SK-N-SH treated with all-trans-retinoic acid at 6 μM for 48 hours (cell line): ENCODE results near the gene POLR1D.
A peak's percentile ranks its signal among the peaks of the same experiment; 100 is the strongest.

Experiments
- ATAC-seq: fragments of 200-7000 bp; cut with Tn5 transposase; 3 replicates; pipeline ENCODE4 v1.9.1; 2020; ENCODE audit warnings: mild to moderate bottlenecking, moderate library complexity
- ARNTL ChIP-seq: fragments of 450-650 bp; formaldehyde crosslinking; IDR thresholded peaks from 2 replicates; pipeline ENCODE4 v1.5.0; 2020; ENCODE audit warnings: low read depth, mild to moderate bottlenecking, moderate library complexity, borderline replicate concordance
- BACH2 ChIP-seq: fragments of 250-450 bp; sonication (Bioruptor Pico); IDR thresholded peaks from 2 replicates; pipeline ENCODE4 v1.9.0; 2021; ENCODE audit warnings: mild to moderate bottlenecking, borderline replicate concordance
- ESRRG ChIP-seq: fragments of 250-450 bp; sonication (Bioruptor Pico); IDR thresholded peaks from 2 replicates; pipeline ENCODE4 v1.6.1; 2021; ENCODE audit warnings: mild to moderate bottlenecking
- GLIS3 ChIP-seq: fragments of 250-450 bp; sonication (Bioruptor Pico); IDR thresholded peaks from 2 replicates; pipeline ENCODE4 v1.5.0; 2020; ENCODE audit warnings: mild to moderate bottlenecking, moderate library complexity
- ISL1 ChIP-seq: fragments of 250-450 bp; sonication (Bioruptor Pico); IDR thresholded peaks from 2 replicates; pipeline ENCODE4 v2.1.2; 2022; ENCODE audit warnings: mild to moderate bottlenecking, moderate library complexity
- PPARA ChIP-seq: fragments of 250-450 bp; sonication (Bioruptor Pico); IDR thresholded peaks from 2 replicates; pipeline ENCODE4 v1.5.0; 2020; ENCODE audit warnings: mild to moderate bottlenecking, borderline replicate concordance
- RARB ChIP-seq: fragments of 250-450 bp; sonication (Bioruptor Pico); IDR thresholded peaks from 2 replicates; pipeline ENCODE4 v1.8.0; 2021; ENCODE audit warnings: mild to moderate bottlenecking, moderate library complexity
- SNAI2 ChIP-seq: fragments of 250-450 bp; sonication (Bioruptor Pico); IDR thresholded peaks from 2 replicates; pipeline ENCODE4 v1.5.0; 2020; ENCODE audit warnings: mild to moderate bottlenecking, moderate library complexity
- TOX ChIP-seq: fragments of 250-450 bp; sonication (Bioruptor Pico); IDR thresholded peaks from 2 replicates; pipeline ENCODE4 v1.8.0; 2021; ENCODE audit warnings: mild to moderate bottlenecking, moderate library complexity, borderline replicate concordance
- ZC3H10 ChIP-seq: fragments of 250-450 bp; sonication (Bioruptor Pico); IDR thresholded peaks from 2 replicates; pipeline ENCODE4 v1.5.1; 2021; ENCODE audit warnings: mild to moderate bottlenecking, moderate library complexity
- ZFP3 ChIP-seq: fragments of 250-450 bp; sonication (Bioruptor Pico); IDR thresholded peaks from 2 replicates; pipeline ENCODE4 v1.5.0; 2020; ENCODE audit warnings: mild to moderate bottlenecking, moderate library complexity
- ZFP30 ChIP-seq: fragments of 450-650 bp; formaldehyde crosslinking; IDR thresholded peaks from 2 replicates; pipeline ENCODE4 v1.5.0; 2022; ENCODE audit warnings: mild to moderate bottlenecking, moderate library complexity
- ZNF565 ChIP-seq: fragments of 450-650 bp; formaldehyde crosslinking; conservative IDR thresholded peaks from 2 replicates; pipeline ENCODE4 v1.5.0; 2020; ENCODE audit warnings: low read depth, mild to moderate bottlenecking, moderate library complexity
- ZNF70 ChIP-seq: fragments of 450-650 bp; formaldehyde crosslinking; IDR thresholded peaks from 2 replicates; pipeline ENCODE4 v1.5.0; 2020; ENCODE audit warnings: mild to moderate bottlenecking, moderate library complexity
- ZNF8 ChIP-seq: fragments of 450-650 bp; formaldehyde crosslinking; IDR thresholded peaks from 2 replicates; pipeline ENCODE4 v1.5.0; 2020; ENCODE audit warnings: mild to moderate bottlenecking, moderate library complexity
- TF ChIP-seq, protein P1 (sequence below): fragments of 250-450 bp; sonication (Bioruptor Pico); IDR thresholded peaks from 2 replicates; pipeline ENCODE4 v1.5.0; 2020; ENCODE audit warnings: mild to moderate bottlenecking, moderate library complexity
- TF ChIP-seq, protein P2 (sequence below): fragments of 250-450 bp; sonication (Bioruptor Pico); IDR thresholded peaks from 2 replicates; pipeline ENCODE4 v1.8.0; 2020; ENCODE audit warnings: mild to moderate bottlenecking, moderate library complexity, borderline replicate concordance
- TF ChIP-seq, protein P3 (sequence below): fragments of 250-450 bp; sonication (Bioruptor Pico); IDR thresholded peaks from 2 replicates; pipeline ENCODE4 v1.8.0; 2021; ENCODE audit warnings: low read depth, mild to moderate bottlenecking, moderate library complexity, borderline replicate concordance
- TF ChIP-seq, protein P4 (sequence below): fragments of 250-450 bp; sonication (Bioruptor Pico); IDR thresholded peaks from 2 replicates; pipeline ENCODE4 v1.5.1; 2020; ENCODE audit warnings: low read depth, mild to moderate bottlenecking, moderate library complexity

Gene POLR1D

DNA sequence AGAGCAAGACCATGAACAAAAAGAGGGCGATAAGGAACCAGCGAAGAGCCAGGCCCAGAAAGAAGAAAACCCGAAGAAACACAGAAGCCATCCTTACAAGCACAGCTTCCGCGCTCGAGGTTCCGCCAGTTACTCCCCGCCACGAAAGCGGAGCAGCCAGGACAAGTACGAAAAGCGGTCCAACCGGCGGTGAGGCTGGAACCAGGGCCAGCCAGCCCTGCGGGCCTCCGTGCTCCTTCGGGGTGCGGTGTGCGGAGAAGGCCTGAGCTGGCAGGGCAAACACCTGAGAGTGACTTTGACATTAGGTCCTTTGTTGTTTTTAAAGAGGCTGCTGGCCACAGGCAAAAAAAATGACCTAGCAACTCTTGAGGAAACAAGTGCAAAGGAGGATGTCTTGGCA is 44.1 kb downstream of the POLR1D start:
- ATAC-seq: no peak
- TF ChIP-seq ARNTL (CRISPR knock-in tag) (no peak), TOX (CRISPR knock-in tag) (no peak), ZNF70 (CRISPR knock-in tag) (no peak)
- TF ChIP-seq, protein P1, sequence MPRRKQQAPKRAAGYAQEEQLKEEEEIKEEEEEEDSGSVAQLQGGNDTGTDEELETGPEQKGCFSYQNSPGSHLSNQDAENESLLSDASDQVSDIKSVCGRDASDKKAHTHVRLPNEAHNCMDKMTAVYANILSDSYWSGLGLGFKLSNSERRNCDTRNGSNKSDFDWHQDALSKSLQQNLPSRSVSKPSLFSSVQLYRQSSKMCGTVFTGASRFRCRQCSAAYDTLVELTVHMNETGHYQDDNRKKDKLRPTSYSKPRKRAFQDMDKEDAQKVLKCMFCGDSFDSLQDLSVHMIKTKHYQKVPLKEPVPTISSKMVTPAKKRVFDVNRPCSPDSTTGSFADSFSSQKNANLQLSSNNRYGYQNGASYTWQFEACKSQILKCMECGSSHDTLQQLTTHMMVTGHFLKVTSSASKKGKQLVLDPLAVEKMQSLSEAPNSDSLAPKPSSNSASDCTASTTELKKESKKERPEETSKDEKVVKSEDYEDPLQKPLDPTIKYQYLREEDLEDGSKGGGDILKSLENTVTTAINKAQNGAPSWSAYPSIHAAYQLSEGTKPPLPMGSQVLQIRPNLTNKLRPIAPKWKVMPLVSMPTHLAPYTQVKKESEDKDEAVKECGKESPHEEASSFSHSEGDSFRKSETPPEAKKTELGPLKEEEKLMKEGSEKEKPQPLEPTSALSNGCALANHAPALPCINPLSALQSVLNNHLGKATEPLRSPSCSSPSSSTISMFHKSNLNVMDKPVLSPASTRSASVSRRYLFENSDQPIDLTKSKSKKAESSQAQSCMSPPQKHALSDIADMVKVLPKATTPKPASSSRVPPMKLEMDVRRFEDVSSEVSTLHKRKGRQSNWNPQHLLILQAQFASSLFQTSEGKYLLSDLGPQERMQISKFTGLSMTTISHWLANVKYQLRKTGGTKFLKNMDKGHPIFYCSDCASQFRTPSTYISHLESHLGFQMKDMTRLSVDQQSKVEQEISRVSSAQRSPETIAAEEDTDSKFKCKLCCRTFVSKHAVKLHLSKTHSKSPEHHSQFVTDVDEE (CRISPR knock-in tag): no peak

DNA sequence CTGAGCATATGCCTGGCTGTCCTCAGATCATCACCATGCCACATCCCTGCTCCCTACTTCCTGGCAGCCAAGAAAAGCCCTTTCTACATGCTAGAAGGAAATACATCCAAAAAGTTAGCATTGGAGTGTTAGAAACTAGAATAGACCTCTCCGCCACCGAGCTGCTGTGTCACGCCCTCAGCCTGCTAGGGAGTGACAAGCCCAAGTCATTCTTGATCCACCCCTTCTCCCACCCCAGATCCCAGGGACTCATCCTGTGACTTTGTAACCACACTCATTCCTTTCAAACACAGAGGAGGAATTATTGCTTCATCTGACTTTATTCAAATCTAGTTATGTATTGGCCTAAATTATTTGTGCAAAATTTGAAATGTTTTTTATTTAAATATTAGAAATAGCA is 45.3 kb downstream of the POLR1D start:
- ATAC-seq: no peak
- TF ChIP-seq ZNF70 (CRISPR knock-in tag) (no peak), ESRRG (no peak), ARNTL (CRISPR knock-in tag) (no peak), ZNF565 (CRISPR knock-in tag) (no peak), ZFP3 (no peak), GLIS3 (no peak), SNAI2 (CRISPR knock-in tag) (no peak), ZFP30 (CRISPR knock-in tag) (no peak)
- TF ChIP-seq, protein P1 (CRISPR knock-in tag): no peak
- TF ChIP-seq, protein P2, sequence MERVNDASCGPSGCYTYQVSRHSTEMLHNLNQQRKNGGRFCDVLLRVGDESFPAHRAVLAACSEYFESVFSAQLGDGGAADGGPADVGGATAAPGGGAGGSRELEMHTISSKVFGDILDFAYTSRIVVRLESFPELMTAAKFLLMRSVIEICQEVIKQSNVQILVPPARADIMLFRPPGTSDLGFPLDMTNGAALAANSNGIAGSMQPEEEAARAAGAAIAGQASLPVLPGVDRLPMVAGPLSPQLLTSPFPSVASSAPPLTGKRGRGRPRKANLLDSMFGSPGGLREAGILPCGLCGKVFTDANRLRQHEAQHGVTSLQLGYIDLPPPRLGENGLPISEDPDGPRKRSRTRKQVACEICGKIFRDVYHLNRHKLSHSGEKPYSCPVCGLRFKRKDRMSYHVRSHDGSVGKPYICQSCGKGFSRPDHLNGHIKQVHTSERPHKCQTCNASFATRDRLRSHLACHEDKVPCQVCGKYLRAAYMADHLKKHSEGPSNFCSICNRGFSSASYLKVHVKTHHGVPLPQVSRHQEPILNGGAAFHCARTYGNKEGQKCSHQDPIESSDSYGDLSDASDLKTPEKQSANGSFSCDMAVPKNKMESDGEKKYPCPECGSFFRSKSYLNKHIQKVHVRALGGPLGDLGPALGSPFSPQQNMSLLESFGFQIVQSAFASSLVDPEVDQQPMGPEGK (CRISPR knock-in tag): no peak
- TF ChIP-seq, protein P3, sequence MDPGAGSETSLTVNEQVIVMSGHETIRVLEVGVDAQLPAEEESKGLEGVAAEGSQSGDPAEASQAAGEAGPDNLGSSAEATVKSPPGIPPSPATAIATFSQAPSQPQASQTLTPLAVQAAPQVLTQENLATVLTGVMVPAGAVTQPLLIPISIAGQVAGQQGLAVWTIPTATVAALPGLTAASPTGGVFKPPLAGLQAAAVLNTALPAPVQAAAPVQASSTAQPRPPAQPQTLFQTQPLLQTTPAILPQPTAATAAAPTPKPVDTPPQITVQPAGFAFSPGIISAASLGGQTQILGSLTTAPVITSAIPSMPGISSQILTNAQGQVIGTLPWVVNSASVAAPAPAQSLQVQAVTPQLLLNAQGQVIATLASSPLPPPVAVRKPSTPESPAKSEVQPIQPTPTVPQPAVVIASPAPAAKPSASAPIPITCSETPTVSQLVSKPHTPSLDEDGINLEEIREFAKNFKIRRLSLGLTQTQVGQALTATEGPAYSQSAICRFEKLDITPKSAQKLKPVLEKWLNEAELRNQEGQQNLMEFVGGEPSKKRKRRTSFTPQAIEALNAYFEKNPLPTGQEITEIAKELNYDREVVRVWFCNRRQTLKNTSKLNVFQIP (CRISPR knock-in tag): no peak
- TF ChIP-seq, all 23 proteins: peak for 0

DNA sequence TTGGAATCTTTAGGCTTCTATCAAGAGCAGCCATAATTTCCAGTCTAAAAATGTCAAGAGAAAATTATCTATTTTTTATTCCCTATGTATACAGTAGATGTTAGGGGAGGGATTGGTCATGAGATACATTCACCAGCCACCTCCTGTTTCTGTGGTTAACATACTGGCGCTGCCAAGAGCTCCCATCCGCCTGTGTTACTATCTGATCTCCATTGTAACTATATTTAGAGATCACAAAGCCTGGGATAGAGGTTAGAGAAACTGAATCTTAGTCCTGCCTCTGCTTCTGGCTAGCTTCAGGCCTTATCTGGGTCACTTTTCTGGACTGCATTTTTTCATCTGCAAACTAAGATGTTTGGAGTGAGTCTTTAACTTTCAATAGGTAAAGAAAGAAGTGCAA is 46.3 kb downstream of the POLR1D start:
- TF ChIP-seq ZNF8 (CRISPR knock-in tag): no peak
- peak; percentile 87 for ATAC-seq

DNA sequence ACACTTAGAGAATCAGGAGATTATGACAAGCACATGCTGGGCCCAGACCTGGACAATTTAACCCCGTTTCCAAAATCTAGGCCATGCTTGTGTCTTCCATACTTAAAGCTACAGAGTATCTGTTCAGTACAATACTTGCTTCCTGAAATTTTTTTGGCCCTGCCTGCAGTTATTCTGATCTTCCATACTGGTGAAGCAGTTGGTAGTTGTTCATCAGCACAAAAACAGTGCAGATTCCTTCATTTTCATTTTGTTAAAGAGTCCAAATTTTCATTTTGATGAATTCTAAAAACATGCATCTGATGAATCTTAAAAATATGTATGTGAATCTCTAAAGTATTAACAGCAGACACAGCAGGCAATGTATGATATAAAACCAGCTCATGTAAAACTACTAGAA is 49.2 kb downstream of the POLR1D start:
- TF ChIP-seq ARNTL (CRISPR knock-in tag) (no peak), GLIS3 (no peak), TOX (CRISPR knock-in tag) (no peak), ZNF8 (CRISPR knock-in tag) (no peak), ZC3H10 (CRISPR knock-in tag) (no peak), ISL1 (CRISPR knock-in tag) (no peak), BACH2 (CRISPR knock-in tag) (no peak), RARB (CRISPR knock-in tag) (no peak), PPARA (CRISPR knock-in tag) (no peak)
- TF ChIP-seq, protein P4, sequence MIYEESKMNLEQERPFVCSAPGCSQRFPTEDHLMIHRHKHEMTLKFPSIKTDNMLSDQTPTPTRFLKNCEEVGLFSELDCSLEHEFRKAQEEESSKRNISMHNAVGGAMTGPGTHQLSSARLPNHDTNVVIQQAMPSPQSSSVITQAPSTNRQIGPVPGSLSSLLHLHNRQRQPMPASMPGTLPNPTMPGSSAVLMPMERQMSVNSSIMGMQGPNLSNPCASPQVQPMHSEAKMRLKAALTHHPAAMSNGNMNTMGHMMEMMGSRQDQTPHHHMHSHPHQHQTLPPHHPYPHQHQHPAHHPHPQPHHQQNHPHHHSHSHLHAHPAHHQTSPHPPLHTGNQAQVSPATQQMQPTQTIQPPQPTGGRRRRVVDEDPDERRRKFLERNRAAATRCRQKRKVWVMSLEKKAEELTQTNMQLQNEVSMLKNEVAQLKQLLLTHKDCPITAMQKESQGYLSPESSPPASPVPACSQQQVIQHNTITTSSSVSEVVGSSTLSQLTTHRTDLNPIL (CRISPR knock-in tag): no peak
- TF ChIP-seq, protein P3 (CRISPR knock-in tag): no peak
- no peak for ATAC-seq
